Heart left ventricle (tissue), 13 donors: ENCODE results near the gene PIP5KL1.

Source experiments
- CTCF ChIP-seq, 12 donors: fragments of 200-600 bp; sonication (generic) in 4 of 12; IDR thresholded peaks; one replicate each; pipeline versions ENCODE4 v1.5.0 to v1.8.0; 2018 to 2022; ENCODE audit warnings: antibody characterized with exemption in 12 of 12, mild to moderate bottlenecking in 5 of 12
- POLR2A ChIP-seq, 2 donors: fragments of 450-650 bp; IDR thresholded peaks; one replicate each; pipeline ENCODE4 v1.6.1; 2017; ENCODE audit warnings: antibody characterized with exemption in 2 of 2, mild to moderate bottlenecking in 2 of 2, moderate library complexity in 2 of 2
- donor health status: ischemic (EF 13 %, LVEDD 7.1; RV severe dilation, severe dysfunction).
- donor health status: DM: no; HTN: yes; CAD: no.
- donor health status: DM: no; HTN: no; CAD: no.
- donor health status: ischemic (EF 25% LVEDD 6.9; RV normal size, moderate dysfunction).
- donor health status: ischemic (EF 25% LVEDD 5.7; RV mildly dilated, moderate dysfunction).
- donor health status: ischemic (EF 35%, LVEDD 5.7; RV mildly dilated, moderate dysfunction).
- donor health status: nonischemic (EF 11% LVEDD 7.7; RV severe dilation, severe dysfunction).
- donor health status: DM: yes; HTN: yes; CAD: no.
- donor health status: PGD.
- donor health status: ischemic (EF 29% LVEDD 5.4; RV normal size, mild dysfunction).
- donor health status: nonischemic (EF 23%, LVEDD 6.1; RV moderate dilation, normal function).

- TF ChIP-seq CTCF (IDR thresholded peaks at IDR 0.05), result no peak
- no peak for TF ChIP-seq POLR2A (IDR thresholded peaks at IDR 0.05)
These were observed 17.5 kb upstream of the PIP5KL1 start for GRCh38 chr9:127947841-127948710.
